ENCODE measurements around the gene GRIK1.

GRIK1 gene

GRCh38 chr21:29571949-29572348 lies 367.8 kb downstream of the GRIK1 start:
- H3F3A ChIP-seq (ENCODE audit: low read depth), result no peaks in the 10 kb centered on the region
- no peaks in the 10 kb centered on the region for H3K79me2 ChIP-seq (ENCODE audit: insufficient read depth, low read length)
- 0 out of 2 replicates have a peak, but pooled peaks cover 2% of the 10 kb centered on the region for H3K9me3 ChIP-seq (ENCODE audit: insufficient read depth, low read depth, low read length)
- H3K9ac ChIP-seq (ENCODE audit: low read depth, low read length, poor library complexity, severe bottlenecking), result no peak overlapping the region
- H3K4me1 ChIP-seq (ENCODE audit: insufficient read depth, low read length, poor library complexity, severe bottlenecking), result no peaks in the 10 kb centered on the region
- no peaks in the 10 kb centered on the region for H3K27me3 ChIP-seq (ENCODE audit: insufficient read depth, low read length, poor library complexity, severe bottlenecking)
- no peak overlapping the region for H3K4me2 ChIP-seq (ENCODE audit: low read depth, low read length, poor library complexity, severe bottlenecking)
- TF ChIP-seq EZH2phosphoT487 (IDR thresholded peaks at IDR 0.05; ENCODE audit: borderline replicate concordance) (no peak), CTCF (conservative IDR thresholded peaks at IDR 0.05; ENCODE audit: low read length) (no peak)
- H3K4me3 ChIP-seq (ENCODE audit: low read length, poor library complexity, severe bottlenecking), result no peak overlapping the region
- H2AFZ ChIP-seq (ENCODE audit: low read length), result no peak overlapping the region
- no peaks in the 10 kb centered on the region for H3K9me2 ChIP-seq (replicated peaks; ENCODE audit: low read depth, low read length)
- H3K36me3 ChIP-seq (ENCODE audit: insufficient read depth, low read length), result no peaks in the 10 kb centered on the region
- no peaks in the 10 kb centered on the region for H4K20me1 ChIP-seq (ENCODE audit: insufficient read depth, low read length, poor library complexity, severe bottlenecking)

GRCh38 chr21:29568020-29568697 lies 371.6 kb downstream of the GRIK1 start:
- Histone ChIP-seq H3K36me3 (ENCODE audit: insufficient read depth, low read length) (no peaks in the 10 kb centered on the region), H3K4me1 (ENCODE audit: insufficient read depth, low read length, poor library complexity, severe bottlenecking) (no peaks in the 10 kb centered on the region), H3K4me2 (ENCODE audit: low read depth, low read length, poor library complexity, severe bottlenecking) (no peak overlapping the region), H3K27me3 (ENCODE audit: insufficient read depth, low read length, poor library complexity, severe bottlenecking) (no peaks in the 10 kb centered on the region), H3K9ac (ENCODE audit: low read depth, low read length, poor library complexity, severe bottlenecking) (no peak overlapping the region), H3K9me3 (ENCODE audit: insufficient read depth, low read depth, low read length) (0 out of 2 replicates have a peak, but pooled peaks cover 2% of the 10 kb centered on the region), H3F3A (ENCODE audit: low read depth) (no peaks in the 10 kb centered on the region), H3K4me3 (ENCODE audit: low read length, poor library complexity, severe bottlenecking) (no peak overlapping the region), H3K79me2 (ENCODE audit: insufficient read depth, low read length) (no peaks in the 10 kb centered on the region), H4K20me1 (ENCODE audit: insufficient read depth, low read length, poor library complexity, severe bottlenecking) (no peaks in the 10 kb centered on the region), H2AFZ (ENCODE audit: low read length) (no peak overlapping the region), H3K9me2 (replicated peaks; ENCODE audit: low read depth, low read length) (no peaks in the 10 kb centered on the region)
- no peak for TF ChIP-seq CTCF (conservative IDR thresholded peaks at IDR 0.05; ENCODE audit: low read length)
- TF ChIP-seq EZH2phosphoT487 (IDR thresholded peaks at IDR 0.05; ENCODE audit: borderline replicate concordance), result no peak

- no peak overlapping the region for H2AFZ ChIP-seq (ENCODE audit: low read length)
- no peaks in the 10 kb centered on the region for H3K9me2 ChIP-seq (replicated peaks; ENCODE audit: low read depth, low read length)
- no peaks in the 10 kb centered on the region for H3F3A ChIP-seq (ENCODE audit: low read depth)
- H3K4me1 ChIP-seq (ENCODE audit: insufficient read depth, low read length, poor library complexity, severe bottlenecking), result no peaks in the 10 kb centered on the region
- no peak overlapping the region for H3K9ac ChIP-seq (ENCODE audit: low read depth, low read length, poor library complexity, severe bottlenecking)
- H3K79me2 ChIP-seq (ENCODE audit: insufficient read depth, low read length), result no peaks in the 10 kb centered on the region
- no peaks in the 10 kb centered on the region for H3K36me3 ChIP-seq (ENCODE audit: insufficient read depth, low read length)
- H4K20me1 ChIP-seq (ENCODE audit: insufficient read depth, low read length, poor library complexity, severe bottlenecking), result no peaks in the 10 kb centered on the region
- TF ChIP-seq EZH2phosphoT487 (IDR thresholded peaks at IDR 0.05; ENCODE audit: borderline replicate concordance) (no peak), CTCF (conservative IDR thresholded peaks at IDR 0.05; ENCODE audit: low read length) (no peak)
- H3K9me3 ChIP-seq (ENCODE audit: insufficient read depth, low read depth, low read length), result no peaks in the 10 kb centered on the region
- no peak overlapping the region for H3K4me2 ChIP-seq (ENCODE audit: low read depth, low read length, poor library complexity, severe bottlenecking)
- H3K4me3 ChIP-seq (ENCODE audit: low read length, poor library complexity, severe bottlenecking), result no peak overlapping the region
- no peaks in the 10 kb centered on the region for H3K27me3 ChIP-seq (ENCODE audit: insufficient read depth, low read length, poor library complexity, severe bottlenecking)
Observed at GRCh38 chr21:29557931-29558725, 381.7 kb downstream of the GRIK1 start.

All from Loucy (cell line).